COLO668 (cell line): ENCODE data around the gene RAD54L.
A peak's percentile ranks its signal among the peaks of the same experiment; 100 is the strongest.
"Not testable (repeated sequence)": the region's sequence is repeated elsewhere in the genome, so short reads cannot be mapped to it uniquely, and the experiment has no call there.

ENCODE experiments used
- DNase-seq: peaks from one replicate; lab custom pipeline; 2025; ENCODE audit not compliant: unreplicated experiment; lab: John Stamatoyannopoulos, UW

RAD54L gene

DNA sequence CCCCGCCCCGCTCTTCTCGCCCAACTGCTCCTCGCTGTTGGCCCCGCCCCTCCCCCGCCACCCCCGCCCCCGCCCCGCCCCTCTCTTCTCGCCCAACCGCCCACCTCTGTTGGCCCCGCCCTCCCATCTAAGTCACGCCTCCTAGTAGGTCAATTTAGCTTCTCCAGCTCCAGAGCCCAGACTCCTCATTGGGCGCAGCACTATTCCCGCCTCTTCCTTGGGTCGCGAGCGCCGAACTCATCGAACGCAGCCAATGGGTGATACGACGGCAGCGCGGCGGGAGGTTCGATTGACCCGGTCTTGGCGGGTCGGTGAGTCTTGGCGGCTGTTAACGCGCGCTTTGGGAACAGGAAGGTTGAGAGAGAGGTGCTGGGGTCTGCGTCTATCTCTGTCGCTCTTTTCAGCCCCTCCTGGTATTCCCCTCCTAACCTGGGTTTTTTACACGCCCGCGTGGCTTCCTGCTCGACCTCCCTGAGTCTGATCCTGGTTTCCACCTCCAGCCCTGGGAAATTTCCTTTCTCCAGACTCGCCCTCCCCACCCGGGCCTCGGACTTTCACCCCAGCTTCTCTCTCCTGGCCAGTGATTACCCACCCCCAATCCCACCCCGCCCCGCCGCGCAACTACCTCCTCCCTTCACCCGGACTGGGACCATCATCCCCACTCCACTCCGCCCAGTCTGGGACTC is at the start of gene RAD54L:
Gene RAD54L, plus strand, starts transcription at position 328 of the 686 bp plus-strand sequence. CDS start 643 bp downstream, outside the sequence.
- DNase-seq, result peak; percentile 100

DNA sequence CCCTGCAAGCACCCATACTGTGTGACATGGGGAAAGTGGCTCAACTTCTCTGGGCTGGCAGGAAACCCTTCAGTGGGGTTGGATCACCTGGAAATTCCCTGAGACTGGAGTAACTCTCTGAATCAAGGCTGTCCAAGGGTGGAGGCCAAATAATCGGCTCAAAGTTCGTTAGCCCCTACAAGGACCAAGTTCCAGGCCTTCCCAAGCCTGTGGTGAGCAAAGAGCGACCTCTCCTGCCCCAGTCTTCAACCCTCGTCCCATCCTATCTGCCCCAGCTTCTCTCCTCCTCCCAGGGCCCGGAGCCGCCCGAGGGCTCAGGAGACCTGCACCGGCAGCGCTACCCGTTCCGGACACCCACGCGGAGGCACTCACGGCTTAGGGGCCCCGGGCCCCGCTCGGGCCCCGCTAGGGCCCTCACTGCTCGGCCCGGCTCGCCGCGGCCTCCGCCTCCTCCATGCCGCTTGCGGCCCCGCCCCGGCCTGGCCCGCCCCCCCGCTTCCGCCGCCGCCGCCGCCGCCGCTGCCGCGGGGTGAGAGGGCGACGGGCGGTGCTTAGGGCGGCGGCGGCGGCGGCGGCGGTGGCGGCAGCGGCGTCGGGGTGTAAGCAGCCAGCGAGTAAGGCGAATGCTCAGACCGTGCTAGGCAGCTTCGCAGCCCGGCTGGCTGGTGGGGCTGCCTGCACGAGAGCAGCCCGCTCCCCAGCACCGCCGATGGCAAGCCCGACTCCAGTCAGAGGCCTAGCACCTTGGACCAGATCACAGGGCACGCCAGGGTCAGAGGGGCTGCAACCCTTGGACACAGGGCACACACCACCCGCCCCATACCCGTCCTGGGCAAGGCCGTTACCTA is 49.4 kb upstream of the RAD54L start, which contains the start of gene POMGNT1:
Gene POMGNT1, minus strand, starts transcription at position 471 of the 848 bp plus-strand sequence. CDS start 613 bp downstream, outside the sequence.
- peak; percentile 92 for DNase-seq

DNA sequence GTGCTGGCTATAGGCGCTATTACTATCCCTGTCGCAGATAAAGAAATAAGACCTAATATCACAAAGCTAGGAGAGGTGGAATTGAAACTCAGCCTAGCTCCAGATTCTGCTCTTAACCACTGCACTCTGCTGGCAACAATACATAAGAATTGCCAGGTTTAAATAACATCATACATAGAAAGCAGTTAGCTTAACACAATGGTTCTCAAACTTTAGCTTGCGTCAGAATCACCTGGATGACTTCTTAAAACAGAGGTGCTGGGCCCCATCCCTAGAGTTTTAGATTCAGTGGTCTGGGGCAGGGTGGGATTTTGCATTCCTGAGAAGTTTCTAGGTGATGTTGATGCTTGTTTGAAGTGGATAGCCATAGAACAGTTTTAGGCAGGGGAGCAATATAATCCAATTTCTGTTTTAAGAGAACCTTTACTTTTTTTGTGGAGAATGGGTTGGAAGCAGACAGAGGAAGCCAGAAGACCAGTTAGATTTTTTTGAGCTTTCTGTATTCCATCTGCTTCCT is 48.3 kb upstream of the RAD54L start:
- no peak for DNase-seq

DNA sequence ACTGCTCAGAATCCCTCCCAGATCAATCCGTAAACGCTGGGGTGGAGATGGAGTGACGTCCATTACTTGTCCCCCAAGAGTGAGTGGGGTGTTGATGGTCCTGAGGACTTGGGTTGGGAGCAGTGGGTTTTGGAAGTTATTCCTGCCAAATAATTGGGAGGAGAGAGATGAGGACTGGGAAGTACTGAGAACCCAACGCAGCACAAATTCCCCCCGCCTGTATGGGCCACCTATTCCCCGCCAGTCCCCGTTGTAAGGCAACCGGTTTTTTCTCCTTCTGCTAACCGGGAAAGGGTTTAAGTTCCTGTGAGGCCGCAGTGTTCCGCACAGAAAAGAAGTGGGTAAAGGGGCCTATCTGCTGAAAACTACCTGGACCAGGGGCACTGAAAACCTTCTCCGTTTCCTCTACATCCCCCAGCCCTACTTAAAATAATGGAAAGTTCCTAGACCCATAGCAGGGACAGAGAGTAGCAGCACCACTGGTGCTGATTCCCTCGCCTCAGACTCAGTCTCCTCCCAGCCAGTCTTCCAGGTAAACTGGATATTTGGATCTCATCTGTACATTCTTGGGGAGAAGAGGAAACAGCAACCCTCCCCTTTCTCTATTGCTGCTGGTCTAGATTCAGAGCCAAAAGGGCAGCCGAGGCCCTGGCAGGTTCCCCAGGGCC is 43.7 kb upstream of the RAD54L start:
- DNase-seq, result no peak

DNA sequence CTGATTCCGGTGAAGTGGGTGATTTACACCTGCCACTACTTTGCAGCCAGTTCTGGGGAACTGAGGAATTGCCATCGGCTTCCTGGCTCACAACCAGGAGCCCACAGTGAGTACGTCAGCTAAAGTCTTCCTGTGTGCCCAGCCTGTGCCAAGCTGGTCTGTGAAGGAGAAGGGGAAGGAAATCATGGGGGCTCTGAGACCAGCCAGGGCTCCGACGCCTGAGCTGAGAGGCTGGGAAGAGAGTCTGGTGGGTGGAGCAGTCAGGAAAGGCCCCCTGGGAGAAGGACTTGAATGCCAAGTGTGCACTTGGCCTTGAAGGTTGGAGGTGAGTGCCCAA is 43.2 kb upstream of the RAD54L start:
- DNase-seq, result no peak

DNA sequence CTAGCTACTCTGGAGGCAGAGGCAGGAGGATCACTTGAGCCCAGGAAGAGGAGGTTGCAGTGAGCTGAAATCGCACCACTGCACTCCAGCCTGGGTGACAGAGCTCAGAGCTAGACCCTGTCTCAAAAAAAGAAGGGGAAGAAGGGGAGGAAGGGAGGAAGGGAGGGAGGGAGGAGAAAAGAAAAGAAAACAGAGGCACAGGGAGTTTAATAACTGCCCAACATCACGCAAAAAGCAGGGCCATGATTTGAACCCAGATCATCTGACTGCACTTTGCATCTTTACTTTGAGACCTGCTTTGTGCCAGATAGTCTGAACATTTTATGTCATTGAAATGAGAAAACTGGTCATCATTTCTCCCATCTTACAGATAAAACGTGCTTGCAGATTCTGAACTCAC is 42.4 kb upstream of the RAD54L start:
- DNase-seq, result no peak

DNA sequence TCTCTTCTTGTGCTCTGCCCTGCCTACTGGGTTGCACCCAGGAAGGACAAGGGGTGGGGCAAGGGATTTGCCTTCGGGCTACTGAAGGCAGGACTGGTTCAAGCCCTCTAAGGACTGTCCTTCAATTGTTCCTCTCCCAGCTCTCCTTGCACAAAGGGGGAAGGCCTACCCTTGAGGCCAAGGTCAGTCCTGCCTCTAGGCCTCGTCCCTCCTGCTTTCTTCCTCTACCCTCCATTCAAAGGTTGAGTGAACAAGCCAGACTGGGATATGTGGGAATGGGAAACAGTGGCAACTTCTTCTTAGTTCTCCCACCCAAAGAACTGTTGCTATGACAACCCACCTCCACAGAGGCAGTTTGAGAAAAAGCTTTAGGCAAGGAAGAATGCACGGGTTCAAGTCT is 41.8 kb upstream of the RAD54L start:
- no peak for DNase-seq

DNA sequence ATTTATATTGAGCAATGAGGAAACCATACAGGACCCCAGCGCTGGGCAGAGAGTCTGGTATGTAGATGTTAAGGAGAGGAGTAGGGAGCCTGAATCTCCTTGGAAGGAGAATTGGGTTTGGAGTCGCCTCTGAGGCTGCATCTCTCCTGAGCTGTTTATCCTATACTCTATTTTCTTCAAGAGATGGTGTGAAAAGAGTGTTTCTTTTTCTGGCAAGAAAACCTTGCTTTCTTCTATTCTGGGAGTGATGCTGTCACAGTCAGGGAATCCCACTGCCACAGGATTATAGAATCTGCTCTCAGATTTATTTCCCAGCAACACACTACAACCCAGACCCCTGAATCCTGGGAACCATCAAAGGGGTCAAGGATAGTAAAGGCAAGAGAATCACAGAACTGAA is 41.2 kb upstream of the RAD54L start:
- no peak for DNase-seq

DNA sequence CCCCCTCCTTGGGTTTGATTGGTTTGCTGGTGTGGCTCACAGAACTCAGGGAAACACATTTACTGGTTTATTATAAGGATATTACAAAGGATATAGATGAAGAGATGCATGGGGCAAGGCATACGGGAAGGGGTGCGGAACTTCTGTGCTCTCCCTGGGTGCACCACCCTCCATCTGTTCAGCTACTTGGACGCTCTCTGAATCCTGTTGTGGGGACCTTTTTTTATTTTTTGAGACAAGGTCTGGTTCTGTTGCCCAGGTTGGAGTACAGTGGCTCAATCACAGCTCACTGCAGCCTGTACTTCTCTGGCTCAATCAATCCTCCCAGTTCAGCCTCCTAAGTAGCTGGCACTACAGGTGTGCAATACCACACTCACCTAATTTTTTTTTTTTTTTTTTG is 37.0 kb upstream of the RAD54L start:
- DNase-seq, result no peak

DNA sequence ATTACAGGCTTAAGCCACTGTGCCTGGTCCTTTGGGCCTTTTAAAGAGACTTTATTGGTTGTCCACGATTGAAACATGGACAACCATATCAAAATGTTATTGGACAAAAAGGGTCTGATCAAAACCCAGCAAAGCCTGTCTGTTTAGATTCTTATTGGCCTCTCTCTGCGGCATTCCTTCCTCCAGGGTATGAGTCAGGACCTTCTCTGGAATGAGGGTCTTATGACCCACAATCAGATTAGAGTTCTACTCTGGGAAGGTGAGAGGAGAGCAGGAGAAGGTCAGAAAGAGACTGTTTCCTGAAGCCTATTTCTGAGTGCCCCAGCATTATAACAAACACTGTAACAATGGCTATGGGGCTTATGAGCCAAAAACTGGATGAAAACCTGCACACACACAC is 36.5 kb upstream of the RAD54L start:
- no peak for DNase-seq

DNA sequence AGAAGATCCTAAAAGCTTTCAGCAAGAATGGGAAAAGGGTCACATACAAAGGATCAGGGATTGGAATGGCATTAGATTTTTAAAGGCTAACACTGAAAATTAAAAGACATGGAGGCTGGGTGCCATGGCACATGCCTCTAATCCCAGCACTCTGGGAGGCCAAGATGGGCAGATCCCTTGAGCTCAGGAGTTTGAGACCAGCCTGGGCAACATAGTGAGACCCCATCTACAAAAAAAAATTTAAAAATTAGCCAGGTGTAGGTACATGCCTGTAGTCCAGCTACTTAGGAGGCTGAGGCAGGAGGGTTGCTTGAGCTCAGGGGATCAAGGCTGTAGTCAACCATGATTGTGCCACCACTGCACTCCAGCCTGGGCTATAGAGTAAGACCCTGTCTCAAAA is 32.1 kb upstream of the RAD54L start:
- no peak for DNase-seq

DNA sequence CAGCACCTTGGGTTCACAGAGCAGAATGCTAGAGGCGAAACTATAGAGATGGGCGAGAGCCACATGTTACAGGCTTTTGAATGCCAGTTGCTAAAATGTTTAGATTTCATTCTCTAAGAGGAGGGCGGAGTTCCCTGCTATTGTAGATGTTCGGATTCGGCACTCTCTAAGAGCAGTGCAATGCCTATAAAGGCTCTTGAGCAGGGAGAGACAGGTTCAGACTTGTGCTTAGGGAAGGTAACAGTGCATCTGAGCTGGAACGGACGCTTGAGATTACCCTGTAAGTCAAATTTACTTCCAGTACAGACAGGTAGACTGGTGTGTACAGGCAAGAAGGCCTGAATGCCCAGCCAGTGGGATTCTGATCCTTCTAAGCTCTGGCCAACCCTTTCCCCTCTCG is 29.1 kb upstream of the RAD54L start:
- DNase-seq, result peak; percentile 43

DNA sequence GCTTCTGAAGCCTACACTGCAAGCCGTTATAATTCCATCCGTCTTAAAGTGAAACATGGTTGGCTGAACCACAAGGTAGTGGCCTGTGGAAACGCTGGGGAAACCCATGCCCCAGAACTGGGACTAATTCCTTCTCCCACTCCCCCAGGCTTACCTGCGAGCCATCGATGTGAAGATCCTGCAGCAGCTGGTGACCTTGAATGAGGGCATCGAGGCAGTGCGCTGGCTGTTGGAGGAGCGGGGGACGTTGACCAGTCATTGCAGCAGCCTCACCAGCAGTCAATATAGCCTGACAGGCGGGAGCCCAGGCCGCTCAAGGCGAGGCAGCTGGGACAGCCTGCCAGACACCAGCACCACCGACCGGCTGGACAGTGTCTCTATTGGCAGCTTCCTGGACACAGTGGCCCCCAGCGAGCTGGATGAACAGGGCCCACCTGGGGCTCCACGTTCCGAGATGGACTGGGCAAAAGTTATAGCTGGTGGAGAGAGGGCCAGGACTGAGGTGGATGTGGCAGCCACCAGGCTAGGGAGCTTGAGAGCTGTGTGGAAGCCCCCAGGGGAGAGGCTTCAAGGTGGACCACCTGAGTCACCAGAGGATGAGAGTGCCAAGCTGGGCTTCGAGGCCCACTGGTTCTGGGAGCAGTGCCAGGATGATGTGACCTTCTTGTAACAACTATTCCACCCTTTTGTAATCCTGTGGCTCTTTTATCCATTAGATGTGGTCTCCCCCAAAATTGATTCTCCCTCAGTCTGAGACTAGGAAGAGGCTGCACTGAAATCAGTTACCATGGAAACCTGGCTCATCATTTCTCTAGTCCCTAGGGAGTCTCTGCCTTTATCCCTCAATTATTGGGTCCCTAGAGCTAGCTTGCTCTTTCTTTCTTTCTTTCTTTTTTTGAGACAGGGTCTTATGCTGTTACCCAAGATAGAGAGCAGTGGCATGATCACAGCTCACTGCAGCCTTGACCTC is 27.7 kb upstream of the RAD54L start:
- no peak for DNase-seq

DNA sequence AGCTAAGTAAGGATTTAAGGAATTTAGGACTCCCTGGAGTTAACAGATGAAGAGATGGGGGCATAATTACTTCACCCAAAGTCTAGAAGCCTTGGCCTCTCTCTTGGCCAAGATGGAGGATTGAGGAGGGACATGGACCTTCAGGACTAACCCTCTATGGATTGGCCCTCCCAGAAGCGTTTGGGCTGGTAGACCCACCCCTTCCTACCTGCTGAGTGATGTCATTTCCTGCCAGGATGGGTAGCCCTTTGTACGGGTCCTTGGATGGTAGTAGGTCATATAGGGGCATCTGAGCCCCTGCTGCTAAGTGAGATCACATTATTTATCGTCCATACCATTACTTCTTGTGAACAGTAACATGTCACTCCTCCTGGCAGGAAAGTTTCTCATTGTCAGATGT is 26.8 kb upstream of the RAD54L start:
- no peak for DNase-seq

DNA sequence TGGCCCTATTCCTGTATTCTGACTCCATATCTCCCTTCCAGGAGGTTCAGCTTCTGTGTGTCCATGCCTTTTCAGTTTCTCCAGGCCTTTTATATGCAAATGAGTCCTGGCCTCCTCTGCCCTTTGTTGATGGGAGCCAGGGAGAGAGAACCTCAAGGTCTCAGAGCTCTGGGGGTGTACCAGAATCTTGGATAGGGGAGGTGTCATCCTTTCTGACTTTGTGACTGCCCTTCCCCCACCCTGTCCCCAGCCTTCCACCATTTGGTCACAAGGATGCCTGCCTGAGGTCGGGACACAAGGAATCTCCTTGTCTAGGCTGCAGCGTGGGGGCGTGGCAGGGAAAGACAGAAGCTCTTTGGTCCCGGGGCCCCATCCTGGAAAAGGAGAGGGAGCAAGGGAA is 25.8 kb upstream of the RAD54L start:
- DNase-seq, result no peak

DNA sequence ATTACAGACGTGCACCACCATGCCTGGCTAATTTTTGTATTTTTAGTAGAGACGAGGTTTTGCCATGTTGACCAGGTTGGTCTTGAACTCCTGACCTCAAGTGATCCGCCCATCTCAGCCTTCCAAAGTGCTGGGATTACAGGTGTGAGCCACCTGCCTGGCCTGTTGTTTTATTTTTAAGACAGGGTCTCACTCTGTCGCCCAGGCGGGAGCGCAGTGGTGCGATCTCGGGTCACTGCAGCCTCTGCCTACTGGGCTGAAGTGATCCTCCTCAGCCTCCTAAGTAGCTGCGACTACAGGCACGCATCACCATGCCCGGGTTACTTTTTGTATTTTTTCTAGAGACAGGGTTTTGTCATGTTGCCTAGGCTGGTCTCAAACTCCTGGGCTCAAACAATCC is 24.5 kb upstream of the RAD54L start:
- DNase-seq, result not testable (repeated sequence)

DNA sequence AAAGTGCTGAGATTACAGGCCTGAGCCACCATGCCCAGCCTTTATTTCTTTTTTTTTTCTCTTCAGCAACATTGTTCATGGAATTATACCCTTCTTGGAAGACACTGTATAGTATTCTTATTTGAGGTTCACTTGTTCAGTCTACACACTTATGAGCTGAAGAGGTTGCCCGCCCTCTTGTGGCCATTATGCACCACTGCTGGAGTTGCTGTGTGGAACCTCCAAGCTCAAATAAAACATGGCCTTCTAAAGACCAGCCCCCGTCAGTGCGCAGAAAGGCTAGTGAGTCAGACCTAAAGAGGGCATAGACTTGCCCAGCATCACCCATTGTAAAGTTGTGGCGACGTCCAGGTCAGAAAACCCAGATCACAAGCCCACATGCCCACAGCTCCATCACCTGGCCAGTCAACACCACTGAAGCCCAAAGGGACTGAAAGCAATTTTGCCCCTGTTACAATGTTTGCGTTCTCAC is 24.1 kb upstream of the RAD54L start:
- peak; percentile 88 for DNase-seq

DNA sequence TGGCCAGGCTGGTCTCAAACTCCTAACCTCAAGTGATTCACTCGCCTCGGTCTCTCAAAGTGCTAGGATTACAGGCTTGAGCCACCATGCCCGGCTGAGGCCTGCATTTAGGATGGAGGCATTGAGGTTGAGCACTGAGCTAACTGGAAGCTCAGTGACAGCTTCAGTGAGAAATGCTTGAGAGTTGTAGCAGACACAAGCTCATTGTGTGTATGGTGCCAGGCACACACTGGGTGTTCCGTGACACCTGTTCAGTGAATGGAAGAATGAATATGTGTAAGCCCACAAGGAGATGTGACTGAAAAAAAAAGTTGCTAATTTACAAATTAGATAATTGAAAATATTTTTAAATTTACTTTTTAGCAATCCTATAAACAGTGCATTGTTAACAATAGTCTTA is 22.6 kb upstream of the RAD54L start:
- DNase-seq, result no peak

DNA sequence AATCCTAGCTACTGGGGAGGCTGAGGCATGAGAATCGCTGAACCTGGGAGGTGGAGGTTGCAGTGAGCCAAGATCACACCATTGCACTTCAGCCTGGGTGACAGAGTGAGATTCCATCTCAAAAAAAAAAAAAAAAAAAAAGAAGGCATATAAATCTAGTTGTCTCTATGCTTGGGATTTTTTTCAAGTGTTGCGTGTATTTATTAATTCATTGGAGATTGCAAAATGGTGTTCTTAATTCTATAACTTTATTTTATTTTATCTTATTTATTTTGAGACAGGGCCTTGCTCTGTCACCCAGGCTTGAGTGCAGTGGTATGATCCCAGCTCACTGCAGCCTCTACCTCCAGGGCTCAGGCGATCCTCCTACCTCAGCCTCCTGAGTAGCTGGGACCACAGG is 16.3 kb upstream of the RAD54L start:
- not testable (repeated sequence) for DNase-seq

DNA sequence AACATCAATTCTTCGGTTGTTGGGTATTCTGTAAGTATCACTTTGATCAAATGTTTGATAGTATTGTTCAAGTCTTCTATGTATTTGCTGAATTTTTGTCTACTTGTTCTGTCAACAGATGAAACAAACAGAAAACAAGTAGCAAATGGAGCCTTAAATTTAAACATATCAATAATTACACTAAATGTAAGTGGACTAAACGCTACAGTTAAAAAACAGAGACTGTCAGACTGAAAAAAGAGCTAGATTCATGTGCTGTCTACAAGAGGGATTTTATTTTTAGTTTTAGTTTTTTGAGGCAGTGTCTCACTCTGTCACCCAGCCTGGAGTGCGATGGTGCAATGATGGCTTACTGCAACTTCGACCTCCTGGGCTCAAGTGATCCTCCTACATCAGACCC is 10.7 kb upstream of the RAD54L start:
- DNase-seq, result no peak
